Body of pancreas (tissue), 4 donors: Measurements from ENCODE around the gene PRKAA2. TPM values are rescaled to one million over a fixed set of nuclear protein-coding genes. Genes with fewer than 3 reads are reported as not detected.

Experiments used
- ATAC-seq: fragments of 150-250 bp; one replicate; pipeline ENCODE4 v1.9.1; 2016
- DNase-seq, 4 donors: peaks; one replicate each; pipeline ENCODE4 v3.0.0-alpha.2; 2019
- H3K27ac ChIP-seq, 4 donors: fragments of 200-600 bp; sonication (generic); 1 replicate in 3 of 4; 2 replicates in 1 of 4; pipeline versions ENCODE4 v1.5.1 to v1.6.1; 2016 to 2019; ENCODE audit warnings: mild to moderate bottlenecking in 1 of 4, mixed read lengths in 1 of 4, moderate library complexity in 1 of 4
- H3K27me3 ChIP-seq, 2 donors: fragments of 200-600 bp; sonication (generic); one replicate each; pipeline ENCODE4 v1.6.0; 2016; ENCODE audit warnings: mild to moderate bottlenecking in 1 of 2
- H3K36me3 ChIP-seq, 2 donors: fragments of 200-600 bp; sonication (generic); replicated peaks in 1 of 2; 2 replicates each; pipeline ENCODE4 v1.5.1; 2016; ENCODE audit warnings: low read depth in 2 of 2; ENCODE audit not compliant: insufficient read depth in 1 of 2
- H3K4me1 ChIP-seq: fragments of 200-600 bp; sonication (generic); one replicate; pipeline ENCODE4 v1.6.0; 2016
- H3K4me3 ChIP-seq, 2 donors: fragments of 200-600 bp; sonication (generic); 1 replicate in 1 of 2; 2 replicates in 1 of 2; pipeline ENCODE4 v1.5.1; 2016 to 2019
- H3K9me3 ChIP-seq, 3 donors: fragments of 200-600 bp; sonication (generic); 1 replicate in 2 of 3; 2 replicates in 1 of 3; pipeline ENCODE4 v1.5.1; 2016
- CTCF ChIP-seq, 7 experiments: fragments of 450-650 bp in 4 of 7; fragments of 200-600 bp in 3 of 7; sonication (generic) in 3 of 7; IDR thresholded peaks; one replicate each; pipeline ENCODE4 v1.5.1; 2016 to 2019; ENCODE audit warnings: antibody characterized with exemption in 7 of 7
- POLR2A ChIP-seq, 3 donors: fragments of 450-650 bp; IDR thresholded peaks; one replicate each; pipeline ENCODE4 v1.6.1; 2016; ENCODE audit warnings: antibody characterized with exemption in 3 of 3, mild to moderate bottlenecking in 2 of 3
- WGBS, 2 donors: methylation state at CpG; one replicate each; pipeline ENCODE4 v1.1.5; 2017; 5-methylcytosine and 5-hydroxymethylcytosine counted together
- intact Hi-C: fragments of 100-400 bp; cut with DNase I; formaldehyde crosslinking; loops from one replicate; pipeline ENCODE4 v1.15.1; 2023
- total RNA-seq, 2 donors: library from RNA; depleted of rRNA; stranded (reverse); fragments of >200 nt; gene quantifications; one replicate each; pipeline ENCODE4 v1.1.0, GENCODE V29; 2016

Gene PRKAA2
- total RNA-seq, 2 donors from 2014 or later: 3.3 to 7.5 TPM

GRCh38 chr1:56671542-56671941 is 26.4 kb downstream of the PRKAA2 start:
- no peak for TF ChIP-seq CTCF (IDR thresholded peaks at IDR 0.05)
- TF ChIP-seq POLR2A (IDR thresholded peaks at IDR 0.05): no peak
- H3K27me3 ChIP-seq: no peaks in the 10 kb centered on the region
- H3K36me3 ChIP-seq: no peaks in the 10 kb centered on the region
- no peak overlapping the region for H3K4me3 ChIP-seq
- H3K27ac ChIP-seq: no peak overlapping the region
- ATAC-seq: no peak
- intact Hi-C loops: no loop called here
- H3K9me3 ChIP-seq: no peaks in the 10 kb centered on the region
- no peaks in the 10 kb centered on the region for H3K4me1 ChIP-seq
- DNase-seq: no peak
- 89 to 95% methylated on average over 2 of the region's 2 CpGs for WGBS, 2 donors

DNA sequence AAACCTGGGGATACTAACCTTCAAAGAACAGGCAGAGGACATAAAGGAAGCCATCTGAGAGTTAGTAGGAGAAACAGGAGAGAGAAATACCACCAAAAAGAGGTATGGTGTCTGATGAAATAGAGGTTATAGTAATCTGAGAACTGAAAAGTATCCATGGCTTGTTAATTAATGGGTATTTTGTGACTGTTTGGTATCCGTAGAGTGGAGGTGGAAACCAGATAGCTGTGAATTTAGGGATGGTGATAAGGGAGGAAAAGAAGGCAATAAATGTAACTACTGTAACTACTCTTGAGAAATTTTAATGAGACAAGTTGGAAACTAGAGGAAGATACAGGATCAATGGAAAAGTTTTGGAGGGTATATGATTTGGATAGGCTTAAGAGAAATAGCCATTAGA is 27.5 kb downstream of the PRKAA2 start:
- Histone ChIP-seq H3K9me3 (no peaks in the 10 kb centered on the region), H3K27ac (no peak overlapping the region), H3K4me1 (no peaks in the 10 kb centered on the region), H3K27me3 (no peaks in the 10 kb centered on the region), H3K36me3 (no peaks in the 10 kb centered on the region), H3K4me3 (no peak overlapping the region)
- intact Hi-C loops: no loop called here
- DNase-seq (no peak), ATAC-seq (no peak)
- no peak for TF ChIP-seq POLR2A (IDR thresholded peaks at IDR 0.05)
- TF ChIP-seq CTCF (IDR thresholded peaks at IDR 0.05): no peak
- 44 to 80% methylated on average over 1 of the region's 1 CpG for WGBS, 2 donors

DNA sequence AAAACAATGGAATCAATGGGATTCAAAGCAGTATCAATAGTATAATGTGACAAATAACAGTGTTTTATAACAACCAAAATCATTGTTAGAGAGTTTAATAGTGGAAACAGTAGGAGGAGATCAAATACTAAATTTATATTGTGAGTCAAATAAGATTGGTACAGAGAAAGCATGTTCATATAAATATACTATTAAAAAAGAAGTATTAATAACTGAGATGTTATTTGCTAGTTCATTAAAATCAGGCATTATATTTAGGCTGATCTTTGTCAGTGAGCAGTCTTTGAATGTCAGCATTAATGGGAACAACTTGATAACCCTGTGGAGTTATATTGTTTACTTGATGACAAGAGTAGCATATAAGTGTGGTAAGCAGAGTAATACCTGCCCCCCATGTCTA is 30.6 kb downstream of the PRKAA2 start:
- no peaks in the 10 kb centered on the region for H3K36me3 ChIP-seq
- intact Hi-C loops: no loop called here
- no peaks in the 10 kb centered on the region for H3K4me1 ChIP-seq
- H3K9me3 ChIP-seq: no peaks in the 10 kb centered on the region
- ATAC-seq: no peak
- H3K27me3 ChIP-seq: no peaks in the 10 kb centered on the region
- H3K27ac ChIP-seq: no peak overlapping the region
- TF ChIP-seq POLR2A (IDR thresholded peaks at IDR 0.05) (no peak), CTCF (IDR thresholded peaks at IDR 0.05) (no peak)
- DNase-seq: no peak
- H3K4me3 ChIP-seq: no peak overlapping the region

DNA sequence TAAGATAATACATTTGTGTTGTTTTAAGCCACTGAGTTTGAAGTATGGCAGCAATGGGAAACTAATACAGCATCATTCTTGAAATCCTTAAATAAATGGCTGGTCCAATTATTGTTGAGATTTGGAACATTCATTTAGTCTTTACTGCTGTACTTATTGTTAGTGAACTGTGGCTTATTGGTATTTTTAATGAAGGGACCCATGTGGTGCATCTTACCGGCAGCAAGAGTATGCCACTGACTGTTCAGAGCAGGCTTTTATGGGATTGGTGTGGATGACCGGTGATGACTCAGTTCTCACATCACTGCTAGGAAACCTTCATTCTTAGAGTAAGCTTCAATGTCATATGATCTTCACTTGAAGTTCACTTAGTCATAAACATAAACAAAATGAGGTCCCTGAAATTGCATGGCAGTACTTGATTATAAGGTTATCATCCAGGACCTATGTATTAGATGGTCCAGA is 31.5 kb downstream of the PRKAA2 start:
- intact Hi-C loops: no loop called here
- Histone ChIP-seq H3K27ac (no peak overlapping the region), H3K4me3 (no peak overlapping the region), H3K36me3 (no peaks in the 10 kb centered on the region), H3K4me1 (no peaks in the 10 kb centered on the region), H3K9me3 (no peaks in the 10 kb centered on the region), H3K27me3 (no peaks in the 10 kb centered on the region)
- TF ChIP-seq POLR2A (IDR thresholded peaks at IDR 0.05): no peak
- no peak for TF ChIP-seq CTCF (IDR thresholded peaks at IDR 0.05)
- 50 to 72% methylated on average over 2 of the region's 2 CpGs for WGBS, 2 donors
- ATAC-seq: no peak
- DNase-seq: no peak

- no peaks in the 10 kb centered on the region for H3K27me3 ChIP-seq
- no peaks in the 10 kb centered on the region for H3K36me3 ChIP-seq
- no peak for DNase-seq
- no peak for ATAC-seq
- H3K4me1 ChIP-seq: no peaks in the 10 kb centered on the region
- no peak overlapping the region for H3K4me3 ChIP-seq
- no peaks in the 10 kb centered on the region for H3K9me3 ChIP-seq
- intact Hi-C loops: no loop called here
- no peak overlapping the region for H3K27ac ChIP-seq
- no peak for TF ChIP-seq CTCF (IDR thresholded peaks at IDR 0.05)
- TF ChIP-seq POLR2A (IDR thresholded peaks at IDR 0.05): no peak
Observed at GRCh38 chr1:56683569-56683968, 38.5 kb downstream of the PRKAA2 start.
